ENCODE measurements around the gene MCF2L.

Gene MCF2L

GRCh38 chr13:113139577-113139976 lies 170.6 kb downstream of the MCF2L start:
- no peak overlapping the region for H3K27ac ChIP-seq
- H3K9ac ChIP-seq = no peak overlapping the region
- H3K4me2 ChIP-seq (ENCODE audit: low read length) = no peak overlapping the region
- no peaks in the 10 kb centered on the region for H3K9me3 ChIP-seq (ENCODE audit: control insufficient read depth, low read length)
- H2AFZ ChIP-seq = no peak overlapping the region
- H3K27me3 ChIP-seq (ENCODE audit: control insufficient read depth, insufficient read depth, low read length) = no peaks in the 10 kb centered on the region
- H3K4me3 ChIP-seq (ENCODE audit: low read depth, low read length) = no peak overlapping the region
- no peak for TF ChIP-seq CTCF (IDR thresholded peaks at IDR 0.05)
- no peaks in the 10 kb centered on the region for H3K36me3 ChIP-seq (ENCODE audit: control insufficient read depth, insufficient read depth, low read length)
- no peaks in the 10 kb centered on the region for H3K79me2 ChIP-seq
- H3K4me1 ChIP-seq = no peaks in the 10 kb centered on the region

GRCh38 chr13:113140677-113141600 lies 171.9 kb downstream of the MCF2L start:
- no peak overlapping the region for H3K27ac ChIP-seq
- H2AFZ ChIP-seq = no peak overlapping the region
- no peak overlapping the region for H3K9ac ChIP-seq
- no peak overlapping the region for H3K4me3 ChIP-seq (ENCODE audit: low read depth, low read length)
- no peaks in the 10 kb centered on the region for H3K27me3 ChIP-seq (ENCODE audit: control insufficient read depth, insufficient read depth, low read length)
- no peaks in the 10 kb centered on the region for H3K79me2 ChIP-seq
- TF ChIP-seq CTCF (IDR thresholded peaks at IDR 0.05) = no peak
- H3K9me3 ChIP-seq (ENCODE audit: control insufficient read depth, low read length) = no peaks in the 10 kb centered on the region
- no peaks in the 10 kb centered on the region for H3K4me1 ChIP-seq
- no peaks in the 10 kb centered on the region for H3K36me3 ChIP-seq (ENCODE audit: control insufficient read depth, insufficient read depth, low read length)
- H3K4me2 ChIP-seq (ENCODE audit: low read length) = no peak overlapping the region

- H3K27ac ChIP-seq = no peak overlapping the region
- H3K4me3 ChIP-seq (ENCODE audit: low read depth, low read length) = no peak overlapping the region
- H3K27me3 ChIP-seq (ENCODE audit: control insufficient read depth, insufficient read depth, low read length) = no peaks in the 10 kb centered on the region
- no peaks in the 10 kb centered on the region for H3K9me3 ChIP-seq (ENCODE audit: control insufficient read depth, low read length)
- no peaks in the 10 kb centered on the region for H3K79me2 ChIP-seq
- no peak overlapping the region for H3K9ac ChIP-seq
- H3K4me2 ChIP-seq (ENCODE audit: low read length) = no peak overlapping the region
- H3K36me3 ChIP-seq (ENCODE audit: control insufficient read depth, insufficient read depth, low read length) = no peaks in the 10 kb centered on the region
- no peak for TF ChIP-seq CTCF (IDR thresholded peaks at IDR 0.05)
- no peaks in the 10 kb centered on the region for H3K4me1 ChIP-seq
- H2AFZ ChIP-seq = no peak overlapping the region
These were observed 172.6 kb downstream of the MCF2L start for GRCh38 chr13:113141601-113141970.

- H3K36me3 ChIP-seq (ENCODE audit: control insufficient read depth, insufficient read depth, low read length) = no peaks in the 10 kb centered on the region
- no peaks in the 10 kb centered on the region for H3K79me2 ChIP-seq
- no peaks in the 10 kb centered on the region for H3K4me1 ChIP-seq
- no peak overlapping the region for H3K4me3 ChIP-seq (ENCODE audit: low read depth, low read length)
- no peak for TF ChIP-seq CTCF (IDR thresholded peaks at IDR 0.05)
- no peaks in the 10 kb centered on the region for H3K9me3 ChIP-seq (ENCODE audit: control insufficient read depth, low read length)
- H3K27me3 ChIP-seq (ENCODE audit: control insufficient read depth, insufficient read depth, low read length) = no peaks in the 10 kb centered on the region
- H3K9ac ChIP-seq = no peak overlapping the region
- H3K27ac ChIP-seq = no peak overlapping the region
- no peak overlapping the region for H3K4me2 ChIP-seq (ENCODE audit: low read length)
- H2AFZ ChIP-seq = no peak overlapping the region
These were observed 173.9 kb downstream of the MCF2L start for GRCh38 chr13:113142876-113143275.

Measured in parathyroid adenoma (tissue), 2 donors.